Fibroblast of lung (primary cell): ENCODE measurements around the gene WDR7. TPM values are rescaled to one million over a fixed set of nuclear protein-coding genes. Genes with fewer than 3 reads are reported as not detected.
A peak's percentile ranks its signal among the peaks of the same experiment; 100 is the strongest.

ENCODE experiments used
- DNase-seq, 2 donors: peaks; one replicate each; pipeline versions ENCODE4 v3.0.0 to v3.0.0-alpha.2; 2010; ENCODE audit warnings: low read depth in 2 of 2
- H2AFZ ChIP-seq: 2 replicates; pipeline ENCODE4 v1.5.1; 2012; ENCODE audit warnings: low read length, control low read depth, inconsistent platforms
- H3K27ac ChIP-seq: 2 replicates; pipeline ENCODE4 v1.5.1; 2011; ENCODE audit warnings: low read length, control low read depth; ENCODE audit not compliant: insufficient read depth
- H3K27me3 ChIP-seq: 2 replicates; pipeline ENCODE4 v1.5.1; 2011; ENCODE audit warnings: mild to moderate bottlenecking, low read length; ENCODE audit not compliant: control insufficient read depth, insufficient read depth
- H3K36me3 ChIP-seq: 2 replicates; pipeline ENCODE4 v1.5.1; 2011; ENCODE audit warnings: low read length; ENCODE audit not compliant: control insufficient read depth, insufficient read depth
- H3K4me1 ChIP-seq: 2 replicates; pipeline ENCODE4 v1.5.1; 2011; ENCODE audit warnings: low read length; ENCODE audit not compliant: control insufficient read depth, insufficient read depth; ENCODE audit errors: extremely low read depth
- H3K4me2 ChIP-seq: 2 replicates; pipeline ENCODE4 v1.5.1; 2011; ENCODE audit warnings: low read length, control low read depth; ENCODE audit not compliant: insufficient read depth; ENCODE audit errors: extremely low read depth
- H3K4me3 ChIP-seq, 4 experiments: fragments of 200-600 bp in 1 of 4; sonication (generic) in 1 of 4; replicated peaks in 1 of 4; 2 replicates each; pipeline ENCODE4 v1.5.1; 2011 to 2016; ENCODE audit warnings: low read length in 4 of 4, low read depth in 3 of 4, mild to moderate bottlenecking in 3 of 4, control low read depth in 2 of 4, inconsistent platforms in 1 of 4, mixed read lengths in 1 of 4; ENCODE audit not compliant: insufficient read depth in 1 of 4; ENCODE audit errors: control extremely low read depth in 1 of 4
- H3K79me2 ChIP-seq: 2 replicates; pipeline ENCODE4 v1.5.1; 2012; ENCODE audit warnings: mild to moderate bottlenecking, low read length, inconsistent platforms; ENCODE audit not compliant: control insufficient read depth, insufficient read depth
- H3K9ac ChIP-seq: 2 replicates; pipeline ENCODE4 v1.5.1; 2011; ENCODE audit warnings: mild to moderate bottlenecking, low read length, control low read depth; ENCODE audit not compliant: insufficient read depth
- H3K9me3 ChIP-seq: 2 replicates; pipeline ENCODE4 v1.5.1; 2012; ENCODE audit warnings: low read depth, low read length; ENCODE audit not compliant: control insufficient read depth, insufficient read depth
- H4K20me1 ChIP-seq: 2 replicates; pipeline ENCODE4 v1.5.1; 2011; ENCODE audit warnings: low read length; ENCODE audit not compliant: control insufficient read depth, insufficient read depth; ENCODE audit errors: extremely low read depth
- CTCF ChIP-seq, 2 donors: IDR thresholded peaks in 1 of 2; conservative IDR thresholded peaks in 1 of 2; 1 replicate in 1 of 2; 2 replicates in 1 of 2; pipeline ENCODE4 v1.5.1; 2011 to 2012; ENCODE audit warnings: low read length in 2 of 2, control low read depth in 1 of 2, inconsistent platforms in 1 of 2, low read depth in 1 of 2, mild to moderate bottlenecking in 1 of 2
- EZH2 ChIP-seq: IDR thresholded peaks from 2 replicates; pipeline ENCODE4 v1.5.1; 2012; ENCODE audit warnings: low read length, control low read depth, mild to moderate bottlenecking; ENCODE audit errors: missing control alignments
- polyA plus RNA-seq, 2 donors: library from polyadenylated mRNA; depleted of rRNA in 1 of 2; stranded (reverse) in 1 of 2; unstranded in 1 of 2; fragments of >200 nt; gene quantifications; 2 replicates each; pipeline ENCODE4 v1.2.1, GENCODE V29; 2011 to 2012; ENCODE audit warnings: missing spikeins in 1 of 2
- total RNA-seq: library from RNA; depleted of rRNA; stranded (reverse); fragments of >200 nt; gene quantifications from 2 replicates; pipeline ENCODE4 v1.2.1, GENCODE V29; 2014

Gene WDR7
- total and polyA plus RNA-seq, 2 donors (not counting 1 experiment from before 2014, with no cell fraction given), result 7.2 to 27.2 TPM

- no peak for DNase-seq
- Histone ChIP-seq H3K79me2 (no peaks in the 10 kb centered on the region), H3K27ac (no peak overlapping the region), H3K4me2 (no peak overlapping the region), H3K27me3 (no peaks in the 10 kb centered on the region), H4K20me1 (no peaks in the 10 kb centered on the region), H3K9ac (no peak overlapping the region), H3K9me3 (no peaks in the 10 kb centered on the region), H3K36me3 (no peaks in the 10 kb centered on the region), H2AFZ (no peak overlapping the region), H3K4me1 (no peaks in the 10 kb centered on the region), H3K4me3 (no peak overlapping the region)
- TF ChIP-seq EZH2 (no peak), CTCF (conservative IDR thresholded peaks at IDR 0.05 in 1 of 2, IDR thresholded peaks at IDR 0.05 in 1 of 2; ENCODE audit: low read depth in 1 of 2, low read length in 2 of 2) (no peak)
Observed at GRCh38 chr18:56962322-56962721, 311.2 kb downstream of the WDR7 start.

- no peaks in the 10 kb centered on the region for H3K4me1 ChIP-seq
- H3K27ac ChIP-seq, result no peak overlapping the region
- no peaks in the 10 kb centered on the region for H3K79me2 ChIP-seq
- DNase-seq, result no peak
- no peaks in the 10 kb centered on the region for H3K36me3 ChIP-seq
- H3K9me3 ChIP-seq, result no peaks in the 10 kb centered on the region
- H2AFZ ChIP-seq, result no peak overlapping the region
- TF ChIP-seq CTCF (conservative IDR thresholded peaks at IDR 0.05 in 1 of 2, IDR thresholded peaks at IDR 0.05 in 1 of 2; ENCODE audit: low read depth in 1 of 2, low read length in 2 of 2), result no peak
- no peak for TF ChIP-seq EZH2
- H3K9ac ChIP-seq, result no peak overlapping the region
- no peak overlapping the region for H3K4me2 ChIP-seq
- H4K20me1 ChIP-seq, result no peaks in the 10 kb centered on the region
- no peaks in the 10 kb centered on the region for H3K27me3 ChIP-seq
- H3K4me3 ChIP-seq, result no peak overlapping the region
Observed at GRCh38 chr18:56967035-56967434, 315.9 kb downstream of the WDR7 start.

- Histone ChIP-seq H3K36me3 (no peaks in the 10 kb centered on the region), H4K20me1 (no peaks in the 10 kb centered on the region), H3K79me2 (no peaks in the 10 kb centered on the region), H3K4me3 (no peak overlapping the region), H3K9ac (no peak overlapping the region), H3K9me3 (no peaks in the 10 kb centered on the region), H3K4me2 (no peak overlapping the region), H2AFZ (no peak overlapping the region), H3K27me3 (no peaks in the 10 kb centered on the region), H3K4me1 (no peaks in the 10 kb centered on the region), H3K27ac (no peak overlapping the region)
- TF ChIP-seq EZH2, result no peak
- TF ChIP-seq CTCF (conservative IDR thresholded peaks at IDR 0.05 in 1 of 2, IDR thresholded peaks at IDR 0.05 in 1 of 2; ENCODE audit: low read depth in 1 of 2, low read length in 2 of 2), result no peak
- peak; percentile 2 for DNase-seq
Observed at GRCh38 chr18:56973487-56973886, 322.3 kb downstream of the WDR7 start.
